Liver (tissue), 9 donors: Measurements from ENCODE around the gene RARRES2. TPM values are rescaled to one million over a fixed set of nuclear protein-coding genes. Genes with fewer than 3 reads are reported as not detected.
A peak's percentile ranks its signal among the peaks of the same experiment; 100 is the strongest.

Experiments
- DNase-seq: peaks from one replicate; pipeline ENCODE4 v3.0.0-alpha.2; 2017; ENCODE audit warnings: low spot score
- H3K27ac ChIP-seq, 2 donors: one replicate each; pipeline ENCODE4 v1.7.0; 2013; ENCODE audit warnings: inconsistent platforms in 2 of 2, low read length in 2 of 2, control low read depth in 1 of 2, low read depth in 1 of 2, mild to moderate bottlenecking in 1 of 2
- H3K27me3 ChIP-seq, 4 donors: one replicate each; pipeline versions ENCODE4 v1.6.1 to v1.7.0; 2013; ENCODE audit warnings: low read length in 3 of 4, inconsistent platforms in 1 of 4, mild to moderate bottlenecking in 1 of 4, moderate library complexity in 1 of 4; ENCODE audit not compliant: control insufficient read depth in 4 of 4, insufficient read depth in 4 of 4
- H3K36me3 ChIP-seq, 4 donors: one replicate each; pipeline versions ENCODE4 v1.6.1 to v1.7.0; 2013; ENCODE audit warnings: low read length in 3 of 4, mild to moderate bottlenecking in 3 of 4, low read depth in 1 of 4, moderate library complexity in 1 of 4; ENCODE audit not compliant: control insufficient read depth in 4 of 4, insufficient read depth in 3 of 4
- H3K4me1 ChIP-seq, 4 donors: one replicate each; pipeline versions ENCODE4 v1.6.1 to v1.7.0; 2013; ENCODE audit warnings: low read length in 3 of 4, mild to moderate bottlenecking in 3 of 4, moderate library complexity in 1 of 4; ENCODE audit not compliant: control insufficient read depth in 4 of 4, insufficient read depth in 4 of 4
- H3K4me3 ChIP-seq, 3 donors: one replicate each; pipeline versions ENCODE4 v1.6.1 to v1.7.0; 2013; ENCODE audit warnings: low read length in 3 of 3, control low read depth in 1 of 3, low read depth in 1 of 3, mild to moderate bottlenecking in 1 of 3
- H3K9ac ChIP-seq, 2 donors: one replicate each; pipeline ENCODE4 v1.7.0; 2013; ENCODE audit warnings: low read length in 2 of 2, mild to moderate bottlenecking in 2 of 2, moderate library complexity in 2 of 2, control low read depth in 1 of 2, low read depth in 1 of 2
- H3K9me3 ChIP-seq, 4 donors: one replicate each; pipeline versions ENCODE4 v1.6.1 to v1.7.0; 2013; ENCODE audit warnings: low read length in 3 of 4; ENCODE audit not compliant: control insufficient read depth in 4 of 4
- ATF3 ChIP-seq: IDR thresholded peaks from 2 replicates; pipeline ENCODE4 v1.6.1; 2016; ENCODE audit warnings: antibody characterized with exemption
- FOXA1 ChIP-seq: IDR thresholded peaks from 2 replicates; pipeline ENCODE4 v1.6.1; 2016; ENCODE audit warnings: antibody characterized with exemption
- GABPA ChIP-seq, 2 donors: IDR thresholded peaks in 1 of 2; conservative IDR thresholded peaks in 1 of 2; 2 replicates each; pipeline ENCODE4 v1.6.1; 2016; ENCODE audit warnings: antibody characterized with exemption in 2 of 2, mild to moderate bottlenecking in 1 of 2, moderate library complexity in 1 of 2
- HNF4A ChIP-seq, 2 donors: conservative IDR thresholded peaks; 2 replicates each; pipeline ENCODE4 v1.6.1; 2016; ENCODE audit warnings: antibody characterized with exemption in 2 of 2, mild to moderate bottlenecking in 2 of 2
- RAD21 ChIP-seq, 2 donors: IDR thresholded peaks; 2 replicates each; pipeline ENCODE4 v1.6.1; 2016; ENCODE audit warnings: antibody characterized with exemption in 2 of 2, mild to moderate bottlenecking in 2 of 2
- REST ChIP-seq: IDR thresholded peaks from 2 replicates; pipeline ENCODE4 v1.6.1; 2016; ENCODE audit warnings: antibody characterized with exemption, mild to moderate bottlenecking
- RXRA ChIP-seq, 2 donors: IDR thresholded peaks; 2 replicates each; pipeline ENCODE4 v1.6.1; 2017 to 2018; ENCODE audit warnings: antibody characterized with exemption in 2 of 2, mild to moderate bottlenecking in 1 of 2
- SP1 ChIP-seq: IDR thresholded peaks from 2 replicates; pipeline ENCODE4 v1.6.1; 2018; ENCODE audit warnings: antibody characterized with exemption, mild to moderate bottlenecking
- WGBS: extraction: QIAGEN DNeasy Blood & Tissue Kit; methylation state at CpG from one replicate; pipeline ENCODE4 v1.1.7; 2013; 5-methylcytosine and 5-hydroxymethylcytosine counted together
- polyA plus RNA-seq, 2 donors: library from polyadenylated mRNA; stranded (reverse) in 1 of 2; unstranded in 1 of 2; fragments of 200-250 nt in 1 of 2; fragments of >200 nt in 1 of 2; fragmentation: Nextera tagmentation in 1 of 2; extraction: Ambion mirVana in 1 of 2; gene quantifications; one replicate each; pipeline versions ENCODE4 v1.2.1 to v1.2.3, GENCODE V29; 2013 to 2015
- total RNA-seq, 2 donors: library from RNA; depleted of rRNA; stranded (reverse); fragments of >200 nt; gene quantifications; one replicate each; pipeline ENCODE4 v1.2.3, GENCODE V29; 2014
- TF ChIP-seq, protein P1 (sequence below): IDR thresholded peaks from 2 replicates; pipeline ENCODE4 v1.6.1; 2016; ENCODE audit warnings: antibody characterized with exemption
- donor health status: healthy.
- donor health status: healthy.
- donor health status: healthy.
- donor health status: healthy.
- donor health status: healthy.

The RARRES2 gene
- total RNA-seq, result 100 to 1,000 TPM; 149 to 437 TPM
- polyA plus RNA-seq, result 1,000 to 10,000 TPM; 1,248 to 1,915 TPM

GRCh38 chr7:150341263-150342120 lies at the start of gene RARRES2:
RARRES2 (minus strand) TSS chr7:150341629; CDS start chr7:150340609, 1,020 bp downstream.
- TF ChIP-seq SP1 (peak; percentile 46), REST (peak; percentile 29), RAD21 (IDR thresholded peaks at IDR 0.05) (peak; percentile 4 to 41), ATF3 (no peak), RXRA (IDR thresholded peaks at IDR 0.05) (peak; percentile 28 to 41), GABPA (IDR thresholded peaks at IDR 0.05 in 1 of 2, conservative IDR thresholded peaks at IDR 0.05 in 1 of 2) (no peak), HNF4A (conservative IDR thresholded peaks at IDR 0.05) (peak in 1 of 2 donors; percentile 17)
- TF ChIP-seq, protein P1, sequence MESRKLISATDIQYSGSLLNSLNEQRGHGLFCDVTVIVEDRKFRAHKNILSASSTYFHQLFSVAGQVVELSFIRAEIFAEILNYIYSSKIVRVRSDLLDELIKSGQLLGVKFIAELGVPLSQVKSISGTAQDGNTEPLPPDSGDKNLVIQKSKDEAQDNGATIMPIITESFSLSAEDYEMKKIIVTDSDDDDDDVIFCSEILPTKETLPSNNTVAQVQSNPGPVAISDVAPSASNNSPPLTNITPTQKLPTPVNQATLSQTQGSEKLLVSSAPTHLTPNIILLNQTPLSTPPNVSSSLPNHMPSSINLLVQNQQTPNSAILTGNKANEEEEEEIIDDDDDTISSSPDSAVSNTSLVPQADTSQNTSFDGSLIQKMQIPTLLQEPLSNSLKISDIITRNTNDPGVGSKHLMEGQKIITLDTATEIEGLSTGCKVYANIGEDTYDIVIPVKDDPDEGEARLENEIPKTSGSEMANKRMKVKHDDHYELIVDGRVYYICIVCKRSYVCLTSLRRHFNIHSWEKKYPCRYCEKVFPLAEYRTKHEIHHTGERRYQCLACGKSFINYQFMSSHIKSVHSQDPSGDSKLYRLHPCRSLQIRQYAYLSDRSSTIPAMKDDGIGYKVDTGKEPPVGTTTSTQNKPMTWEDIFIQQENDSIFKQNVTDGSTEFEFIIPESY, result peak; percentile 38
- WGBS, result 6% methylated on average over 49 of the region's 49 CpGs
- no peaks in the 10 kb centered on the region for H3K27me3 ChIP-seq
- H3K36me3 ChIP-seq, result no peaks in the 10 kb centered on the region
- H3K9ac ChIP-seq, result peak within 1 kb of the TSS; percentile 65 to 76
- DNase-seq, result peak; percentile 70
- H3K9me3 ChIP-seq, result no peaks in the 10 kb centered on the region
- peaks cover 23 to 61% (median 57%) of the 10 kb centered on the region in 4 donors for H3K4me1 ChIP-seq
- peak within 1 kb of the TSS; percentile 69 to 81 (median 74) for H3K4me3 ChIP-seq
- peak within 1 kb of the TSS; percentile 75 to 94 for H3K27ac ChIP-seq

GRCh38 chr7:150390205-150390604 lies 48.8 kb upstream of the RARRES2 start:
- Histone ChIP-seq H3K4me1 (peaks cover 0 to 33% (median 26%) of the 10 kb centered on the region in 4 donors), H3K4me3 (no peak overlapping the region), H3K27ac (no peak overlapping the region), H3K9ac (no peak overlapping the region), H3K9me3 (no peaks in the 10 kb centered on the region), H3K36me3 (no peaks in the 10 kb centered on the region), H3K27me3 (no peaks in the 10 kb centered on the region)
- no peak for TF ChIP-seq RXRA (IDR thresholded peaks at IDR 0.05)
- TF ChIP-seq FOXA1, result no peak
- TF ChIP-seq, protein P1, result no peak
- no peak for TF ChIP-seq SP1
- DNase-seq, result no peak
- WGBS, result 95% methylated on average over 7 of the region's 7 CpGs
